HG03095 (cell line): ENCODE results near the gene UBN1.
"Not testable (repeated sequence)": the region's sequence is repeated elsewhere in the genome, so short reads cannot be mapped to it uniquely, and the experiment has no call there.

Experiments
- ATAC-seq: cut with Tn5 transposase; IDR thresholded peaks from one replicate; pipeline ENCODE4 v1.9.1; 2021; ENCODE audit warnings: moderate library complexity; ENCODE audit not compliant: unreplicated experiment

UBN1 gene

GRCh38 chr16:4882633-4883285 is 35.5 kb downstream of the UBN1 start:
- ATAC-seq = no peak

- ATAC-seq = no peak
Observed at GRCh38 chr16:4883501-4883900, 36.2 kb downstream of the UBN1 start.

- ATAC-seq = no peak
Observed at GRCh38 chr16:4884209-4884608, 36.9 kb downstream of the UBN1 start.

- ATAC-seq = no peak
Observed at GRCh38 chr16:4884972-4885874, 37.9 kb downstream of the UBN1 start.

- ATAC-seq = no peak
Observed at GRCh38 chr16:4886151-4886550, 38.9 kb downstream of the UBN1 start.

- no peak for ATAC-seq
Observed at GRCh38 chr16:4888428-4889135, 41.3 kb downstream of the UBN1 start.

- no peak for ATAC-seq
Observed at GRCh38 chr16:4890026-4890425, 42.7 kb downstream of the UBN1 start.

- ATAC-seq = no peak
Observed at GRCh38 chr16:4890686-4891085, 43.4 kb downstream of the UBN1 start.

- ATAC-seq = no peak
Observed at GRCh38 chr16:4891097-4891885, 44.0 kb downstream of the UBN1 start.

GRCh38 chr16:4891886-4892216 is 44.6 kb downstream of the UBN1 start:
- ATAC-seq = no peak

GRCh38 chr16:4892361-4893102 is 45.3 kb downstream of the UBN1 start:
- ATAC-seq = no peak

GRCh38 chr16:4893103-4893862 is 46.0 kb downstream of the UBN1 start:
- ATAC-seq = no peak

- ATAC-seq = no peak
Observed at GRCh38 chr16:4894276-4895150, 47.2 kb downstream of the UBN1 start.

GRCh38 chr16:4895366-4895765 is 48.1 kb downstream of the UBN1 start:
- no peak for ATAC-seq

- not testable (repeated sequence) for ATAC-seq
Observed at GRCh38 chr16:4896761-4897160, 49.5 kb downstream of the UBN1 start.

- ATAC-seq = no peak
Observed at GRCh38 chr16:4897328-4897727, 50.0 kb downstream of the UBN1 start.

GRCh38 chr16:4898811-4899473 is 51.7 kb downstream of the UBN1 start:
- ATAC-seq = no peak

- no peak for ATAC-seq
Observed at GRCh38 chr16:4899474-4899846, 52.2 kb downstream of the UBN1 start.
